Activated CD8-positive, alpha-beta memory T cell treated with anti-CD3 and anti-CD28 coated beads for 1 hour (primary cell): Measurements from ENCODE around the gene CTIF.
"Not testable (repeated sequence)": the region's sequence is repeated elsewhere in the genome, so short reads cannot be mapped to it uniquely, and the experiment has no call there.

Experiments used
- DNase-seq, 2 donors: peaks; one replicate each; pipeline ENCODE4 v3.0.0-alpha.2; 2020; ENCODE audit warnings: low read depth in 1 of 2; ENCODE audit errors: extremely low read depth in 1 of 2

The CTIF gene

GRCh38 chr18:48809365-48809764, 270.5 kb downstream of the CTIF start:
- DNase-seq: no peak

- DNase-seq: no peak
Observed at GRCh38 chr18:48810805-48811204, 272.0 kb downstream of the CTIF start.

- no peak for DNase-seq
Observed at GRCh38 chr18:48811401-48811800, 272.6 kb downstream of the CTIF start.

- DNase-seq: not testable (repeated sequence)
Observed at GRCh38 chr18:48811977-48812451, 273.2 kb downstream of the CTIF start.

- DNase-seq: no peak
Observed at GRCh38 chr18:48813321-48813720, 274.5 kb downstream of the CTIF start.

- DNase-seq: no peak
Observed at GRCh38 chr18:48813833-48814489, 275.1 kb downstream of the CTIF start.

- no peak for DNase-seq
Observed at GRCh38 chr18:48814490-48815178, 275.8 kb downstream of the CTIF start.

- no peak for DNase-seq
Observed at GRCh38 chr18:48815179-48815515, 276.3 kb downstream of the CTIF start.

GRCh38 chr18:48815581-48816324, 276.9 kb downstream of the CTIF start:
- no peak for DNase-seq

GRCh38 chr18:48816554-48816953, 277.7 kb downstream of the CTIF start:
- no peak for DNase-seq

GRCh38 chr18:48817021-48817461, 278.2 kb downstream of the CTIF start:
- DNase-seq: no peak

GRCh38 chr18:48818329-48819254, 279.8 kb downstream of the CTIF start:
- no peak for DNase-seq

GRCh38 chr18:48819276-48819675, 280.4 kb downstream of the CTIF start:
- DNase-seq: no peak

GRCh38 chr18:48819781-48820482, 281.1 kb downstream of the CTIF start:
- DNase-seq: no peak

GRCh38 chr18:48820483-48821250, 281.8 kb downstream of the CTIF start:
- no peak for DNase-seq

- DNase-seq: no peak
Observed at GRCh38 chr18:48821251-48821590, 282.4 kb downstream of the CTIF start.

- DNase-seq: no peak
Observed at GRCh38 chr18:48821845-48822244, 283.0 kb downstream of the CTIF start.

GRCh38 chr18:48824231-48824970, 285.6 kb downstream of the CTIF start:
- DNase-seq: no peak
